GM23338 (cell line): Measurements from ENCODE around the gene ERLEC1. TPM values are rescaled to one million over a fixed set of nuclear protein-coding genes. Genes with fewer than 3 reads are reported as not detected.

Experiments
- ATAC-seq: fragments of 200-7000 bp; cut with Tn5 transposase; 3 replicates; pipeline ENCODE4 v1.9.1; 2020
- DNase-seq: peaks from one replicate; pipeline ENCODE4 v3.0.0-alpha.2; 2015; ENCODE audit warnings: low spot score
- H2AFZ ChIP-seq: fragments of 200-600 bp; sonication (generic); 2 replicates; pipeline ENCODE4 v1.8.0; 2016; ENCODE audit warnings: antibody characterized with exemption, mild to moderate bottlenecking, moderate library complexity
- H3F3A ChIP-seq: fragments of 200-600 bp; sonication (generic); replicated peaks from 2 replicates; pipeline ENCODE4 v1.8.0; 2017; ENCODE audit warnings: antibody characterized with exemption, mixed run types, low read depth
- H3K27ac ChIP-seq: fragments of 200-600 bp; sonication (generic); 2 replicates; pipeline ENCODE4 v1.6.1; 2016; ENCODE audit warnings: low read depth
- H3K27me3 ChIP-seq: fragments of 200-600 bp; sonication (generic); 2 replicates; pipeline ENCODE4 v1.8.0; 2016; ENCODE audit warnings: mild to moderate bottlenecking, mixed run types, moderate library complexity; ENCODE audit not compliant: insufficient read depth
- H3K36me3 ChIP-seq: fragments of 200-600 bp; sonication (generic); 2 replicates; pipeline ENCODE4 v1.8.0; 2016; ENCODE audit warnings: mild to moderate bottlenecking; ENCODE audit not compliant: insufficient read depth
- H3K4me1 ChIP-seq: fragments of 200-600 bp; sonication (generic); 2 replicates; pipeline ENCODE4 v1.8.0; 2016; ENCODE audit warnings: mild to moderate bottlenecking, moderate library complexity; ENCODE audit not compliant: insufficient read depth
- H3K4me2 ChIP-seq: fragments of 200-600 bp; sonication (generic); 2 replicates; pipeline ENCODE4 v1.7.1; 2017; ENCODE audit warnings: mixed run types
- H3K4me3 ChIP-seq: fragments of 200-600 bp; sonication (generic); 2 replicates; pipeline ENCODE4 v1.6.1; 2016; ENCODE audit warnings: mixed run types
- H3K79me2 ChIP-seq: fragments of 200-600 bp; sonication (generic); replicated peaks from 2 replicates; pipeline ENCODE4 v1.8.0; 2017; ENCODE audit warnings: mild to moderate bottlenecking; ENCODE audit not compliant: insufficient read depth
- H3K9me2 ChIP-seq: fragments of 200-600 bp; sonication (generic); 2 replicates; pipeline ENCODE4 v1.8.0; 2017; ENCODE audit not compliant: insufficient read depth
- H4K20me1 ChIP-seq: fragments of 200-600 bp; sonication (generic); replicated peaks from 2 replicates; pipeline ENCODE4 v1.8.0; 2017; ENCODE audit warnings: mild to moderate bottlenecking; ENCODE audit not compliant: insufficient read depth
- H3K27ac Mint-ChIP-seq: 2 replicates; pipeline ENCODE4 v1.8.0; 2020; ENCODE audit warnings: inconsistent platforms, mild to moderate bottlenecking, moderate library complexity, mixed read lengths
- H3K27me3 Mint-ChIP-seq: 3 replicates; pipeline ENCODE4 v1.8.0; 2022; ENCODE audit warnings: low read depth, mild to moderate bottlenecking, moderate library complexity, mixed read lengths, inconsistent platforms; ENCODE audit not compliant: insufficient read depth, poor library complexity
- H3K36me3 Mint-ChIP-seq: 3 replicates; pipeline ENCODE4 v1.8.0; 2021; ENCODE audit warnings: low read depth, mild to moderate bottlenecking, inconsistent platforms, moderate library complexity, mixed read lengths
- H3K4me1 Mint-ChIP-seq: 3 replicates; pipeline ENCODE4 v1.8.0; 2020; ENCODE audit warnings: mild to moderate bottlenecking, inconsistent platforms, mixed read lengths
- H3K4me3 Mint-ChIP-seq: 3 replicates; pipeline ENCODE4 v1.8.0; 2021; ENCODE audit warnings: moderate library complexity, mild to moderate bottlenecking, inconsistent platforms, mixed read lengths
- H3K9me3 Mint-ChIP-seq: 3 replicates; pipeline ENCODE4 v1.8.0; 2020; ENCODE audit warnings: moderate library complexity, mild to moderate bottlenecking, inconsistent platforms, mixed read lengths
- EZH2 ChIP-seq: fragments of 200-600 bp; sonication (generic); IDR thresholded peaks from one replicate; pipeline ENCODE4 v1.8.0; 2017; ENCODE audit warnings: antibody characterized with exemption, mild to moderate bottlenecking, low read depth; ENCODE audit not compliant: unreplicated experiment
- EZH2phosphoT487 ChIP-seq: fragments of 200-600 bp; sonication (generic); IDR thresholded peaks from one replicate; pipeline ENCODE4 v1.8.1; 2018; ENCODE audit warnings: antibody characterized with exemption; ENCODE audit not compliant: unreplicated experiment
- JUNB ChIP-seq: IDR thresholded peaks from one replicate; pipeline ENCODE4 v1.6.1; 2016; ENCODE audit warnings: antibody characterized with exemption; ENCODE audit not compliant: unreplicated experiment
- NANOG ChIP-seq: IDR thresholded peaks from 2 replicates; pipeline ENCODE4 v1.6.1; 2016; ENCODE audit warnings: antibody characterized with exemption, borderline replicate concordance
- POLR2AphosphoS5 ChIP-seq: IDR thresholded peaks from 2 replicates; pipeline ENCODE4 v1.6.1; 2016; ENCODE audit warnings: antibody characterized with exemption, low read depth
- STAT1 ChIP-seq: IDR thresholded peaks from one replicate; pipeline ENCODE4 v1.6.1; 2016; ENCODE audit warnings: antibody characterized with exemption; ENCODE audit not compliant: unreplicated experiment
- ZNF331 ChIP-seq: fragments of 250-450 bp; sonication (Bioruptor Pico); IDR thresholded peaks from 2 replicates; pipeline ENCODE4 v1.5.0; 2020; ENCODE audit warnings: low read depth, mild to moderate bottlenecking, moderate library complexity
- polyA plus RNA-seq: library from polyadenylated mRNA; unstranded; fragments of >200 nt; fragmentation: Nextera tagmentation; extraction: Ambion mirVana; gene quantifications from 2 replicates; pipeline ENCODE4 v1.2.1, GENCODE V29; 2016
- total RNA-seq: library from RNA; depleted of rRNA; stranded (reverse); fragments of >200 nt; shearing (Covaris generic); gene quantifications from 2 replicates; pipeline ENCODE4 v1.2.3, GENCODE V29; 2014
- TF ChIP-seq, protein P1 (sequence below), 2 experiments: fragments of 200-600 bp in 1 of 2; sonication (generic) in 1 of 2; conservative IDR thresholded peaks; 2 replicates each; pipeline versions ENCODE4 v1.5.1 to v1.6.1; 2016 to 2017; ENCODE audit warnings: antibody characterized with exemption in 2 of 2, low read depth in 2 of 2, mild to moderate bottlenecking in 2 of 2, moderate library complexity in 1 of 2
- TF ChIP-seq, protein P2 (sequence below): IDR thresholded peaks from one replicate; pipeline ENCODE4 v1.6.1; 2018; ENCODE audit warnings: antibody characterized with exemption; ENCODE audit not compliant: unreplicated experiment
- TF ChIP-seq, protein P3 (sequence below): IDR thresholded peaks from 2 replicates; pipeline ENCODE4 v1.6.1; 2016; ENCODE audit warnings: antibody characterized with exemption

Gene ERLEC1
- total and polyA plus RNA-seq, 2 experiments from 2014 or later = 35.0 to 41.2 TPM

DNA sequence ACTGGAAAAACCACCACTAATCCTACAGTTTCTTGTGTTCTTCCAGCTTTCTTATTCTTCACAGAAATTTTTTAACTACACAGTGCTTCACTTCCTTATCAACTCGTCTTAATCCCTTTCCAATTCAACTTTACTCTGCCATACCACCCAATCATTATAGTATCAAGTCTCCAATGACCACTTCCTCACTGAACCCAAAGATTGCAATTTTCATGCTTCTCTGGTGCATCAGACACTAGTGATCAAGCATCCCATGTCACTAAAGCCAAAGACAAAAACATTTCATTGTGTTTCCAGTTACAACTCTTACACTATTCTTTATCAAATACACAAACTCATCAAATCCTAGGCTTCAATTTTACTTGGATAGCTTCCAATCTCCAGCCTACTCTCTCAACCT, 9.7 kb upstream of the ERLEC1 start (continued):
- TF ChIP-seq, protein P1, sequence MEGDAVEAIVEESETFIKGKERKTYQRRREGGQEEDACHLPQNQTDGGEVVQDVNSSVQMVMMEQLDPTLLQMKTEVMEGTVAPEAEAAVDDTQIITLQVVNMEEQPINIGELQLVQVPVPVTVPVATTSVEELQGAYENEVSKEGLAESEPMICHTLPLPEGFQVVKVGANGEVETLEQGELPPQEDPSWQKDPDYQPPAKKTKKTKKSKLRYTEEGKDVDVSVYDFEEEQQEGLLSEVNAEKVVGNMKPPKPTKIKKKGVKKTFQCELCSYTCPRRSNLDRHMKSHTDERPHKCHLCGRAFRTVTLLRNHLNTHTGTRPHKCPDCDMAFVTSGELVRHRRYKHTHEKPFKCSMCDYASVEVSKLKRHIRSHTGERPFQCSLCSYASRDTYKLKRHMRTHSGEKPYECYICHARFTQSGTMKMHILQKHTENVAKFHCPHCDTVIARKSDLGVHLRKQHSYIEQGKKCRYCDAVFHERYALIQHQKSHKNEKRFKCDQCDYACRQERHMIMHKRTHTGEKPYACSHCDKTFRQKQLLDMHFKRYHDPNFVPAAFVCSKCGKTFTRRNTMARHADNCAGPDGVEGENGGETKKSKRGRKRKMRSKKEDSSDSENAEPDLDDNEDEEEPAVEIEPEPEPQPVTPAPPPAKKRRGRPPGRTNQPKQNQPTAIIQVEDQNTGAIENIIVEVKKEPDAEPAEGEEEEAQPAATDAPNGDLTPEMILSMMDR (conservative IDR thresholded peaks at IDR 0.05; ENCODE audit: low read depth in 2 of 2) = no peak
- TF ChIP-seq, protein P2, sequence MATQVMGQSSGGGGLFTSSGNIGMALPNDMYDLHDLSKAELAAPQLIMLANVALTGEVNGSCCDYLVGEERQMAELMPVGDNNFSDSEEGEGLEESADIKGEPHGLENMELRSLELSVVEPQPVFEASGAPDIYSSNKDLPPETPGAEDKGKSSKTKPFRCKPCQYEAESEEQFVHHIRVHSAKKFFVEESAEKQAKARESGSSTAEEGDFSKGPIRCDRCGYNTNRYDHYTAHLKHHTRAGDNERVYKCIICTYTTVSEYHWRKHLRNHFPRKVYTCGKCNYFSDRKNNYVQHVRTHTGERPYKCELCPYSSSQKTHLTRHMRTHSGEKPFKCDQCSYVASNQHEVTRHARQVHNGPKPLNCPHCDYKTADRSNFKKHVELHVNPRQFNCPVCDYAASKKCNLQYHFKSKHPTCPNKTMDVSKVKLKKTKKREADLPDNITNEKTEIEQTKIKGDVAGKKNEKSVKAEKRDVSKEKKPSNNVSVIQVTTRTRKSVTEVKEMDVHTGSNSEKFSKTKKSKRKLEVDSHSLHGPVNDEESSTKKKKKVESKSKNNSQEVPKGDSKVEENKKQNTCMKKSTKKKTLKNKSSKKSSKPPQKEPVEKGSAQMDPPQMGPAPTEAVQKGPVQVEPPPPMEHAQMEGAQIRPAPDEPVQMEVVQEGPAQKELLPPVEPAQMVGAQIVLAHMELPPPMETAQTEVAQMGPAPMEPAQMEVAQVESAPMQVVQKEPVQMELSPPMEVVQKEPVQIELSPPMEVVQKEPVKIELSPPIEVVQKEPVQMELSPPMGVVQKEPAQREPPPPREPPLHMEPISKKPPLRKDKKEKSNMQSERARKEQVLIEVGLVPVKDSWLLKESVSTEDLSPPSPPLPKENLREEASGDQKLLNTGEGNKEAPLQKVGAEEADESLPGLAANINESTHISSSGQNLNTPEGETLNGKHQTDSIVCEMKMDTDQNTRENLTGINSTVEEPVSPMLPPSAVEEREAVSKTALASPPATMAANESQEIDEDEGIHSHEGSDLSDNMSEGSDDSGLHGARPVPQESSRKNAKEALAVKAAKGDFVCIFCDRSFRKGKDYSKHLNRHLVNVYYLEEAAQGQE = no peak
- TF ChIP-seq, protein P3, sequence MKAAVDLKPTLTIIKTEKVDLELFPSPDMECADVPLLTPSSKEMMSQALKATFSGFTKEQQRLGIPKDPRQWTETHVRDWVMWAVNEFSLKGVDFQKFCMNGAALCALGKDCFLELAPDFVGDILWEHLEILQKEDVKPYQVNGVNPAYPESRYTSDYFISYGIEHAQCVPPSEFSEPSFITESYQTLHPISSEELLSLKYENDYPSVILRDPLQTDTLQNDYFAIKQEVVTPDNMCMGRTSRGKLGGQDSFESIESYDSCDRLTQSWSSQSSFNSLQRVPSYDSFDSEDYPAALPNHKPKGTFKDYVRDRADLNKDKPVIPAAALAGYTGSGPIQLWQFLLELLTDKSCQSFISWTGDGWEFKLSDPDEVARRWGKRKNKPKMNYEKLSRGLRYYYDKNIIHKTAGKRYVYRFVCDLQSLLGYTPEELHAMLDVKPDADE = no peak
- TF ChIP-seq NANOG = no peak
- TF ChIP-seq EZH2phosphoT487 = no peak
- TF ChIP-seq EZH2 = no peak
- no peak for TF ChIP-seq JUNB

DNA sequence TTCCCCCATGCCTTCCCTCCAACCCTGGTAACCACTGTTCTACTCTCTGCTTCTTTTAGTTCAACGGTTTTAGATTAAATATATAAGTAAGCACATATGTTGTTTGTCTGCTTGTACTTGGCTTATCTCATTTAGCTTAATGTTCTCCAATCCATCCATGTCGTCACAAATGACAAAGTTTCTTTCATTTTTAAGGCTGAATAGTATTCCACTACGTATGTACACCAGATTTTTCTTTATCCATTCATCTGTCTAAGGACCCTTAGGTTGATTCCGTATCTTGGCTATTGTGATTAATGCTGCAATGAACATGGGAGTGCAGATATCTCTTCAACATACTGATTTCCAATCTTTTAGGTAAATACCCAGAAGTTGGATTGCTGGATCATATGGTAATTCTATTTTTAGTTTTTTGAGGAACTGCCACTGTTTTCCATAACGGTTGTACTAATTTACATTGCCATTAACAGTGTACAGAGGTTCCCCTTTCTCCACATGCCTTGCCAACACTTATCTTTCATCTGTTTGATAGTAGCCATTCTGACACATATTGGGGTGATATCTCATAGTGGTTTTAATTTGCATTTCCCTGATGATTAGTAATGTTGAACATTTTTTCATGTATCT, 8.2 kb upstream of the ERLEC1 start:
- peaks cover 44% of the 10 kb centered on the region for H3K36me3 Mint-ChIP-seq
- H3K27me3 ChIP-seq = no peaks in the 10 kb centered on the region
- no peak for DNase-seq
- peaks cover 29% of the 10 kb centered on the region; the same call in 1 of the 2 replicates for H4K20me1 ChIP-seq
- H3K79me2 ChIP-seq = peaks cover 100% of the 10 kb centered on the region
- H3K4me3 Mint-ChIP-seq = no peak overlapping the region
- H3K4me3 ChIP-seq = no peak overlapping the region
- H3K27ac ChIP-seq = no peak overlapping the region
- H3K9me2 ChIP-seq = no peaks in the 10 kb centered on the region
- ATAC-seq = no peak
- TF ChIP-seq EZH2 = no peak
- no peak for TF ChIP-seq POLR2AphosphoS5
- TF ChIP-seq STAT1 = no peak
- no peak for TF ChIP-seq ZNF331 (CRISPR knock-in tag)
- H3K9me3 Mint-ChIP-seq = no peaks in the 10 kb centered on the region; the same call in 2 of the 3 replicates
- H3K27ac Mint-ChIP-seq = no peak overlapping the region
- H3K27me3 Mint-ChIP-seq = peaks cover 7% of the 10 kb centered on the region
- H2AFZ ChIP-seq = no peak overlapping the region
- H3K4me1 ChIP-seq = peaks cover 15% of the 10 kb centered on the region
- no peak overlapping the region for H3K4me2 ChIP-seq
- no peaks in the 10 kb centered on the region for H3F3A ChIP-seq
- H3K4me1 Mint-ChIP-seq = peaks cover 16% of the 10 kb centered on the region
- H3K36me3 ChIP-seq = peaks cover 11% of the 10 kb centered on the region; the same call in 1 of the 2 replicates
